H1 (cell line): ENCODE measurements around the gene NRM. TPM values are rescaled to one million over a fixed set of nuclear protein-coding genes. Genes with fewer than 3 reads are reported as not detected.

Experiments used
- CTCF ChIA-PET: fragments of 300-600 bp; sonication (Branson Sonifier 250); formaldehyde crosslinking; loops from one replicate; lab custom pipeline; 2021; ENCODE audit not compliant: partially characterized antibody; lab: Charles Lee
- POLR2A ChIA-PET: fragments of 300-600 bp; sonication (Branson Sonifier 250); formaldehyde crosslinking; loops from one replicate; lab custom pipeline; 2021; ENCODE audit warnings: inconsistent platforms; ENCODE audit not compliant: partially characterized antibody; lab: Charles Lee
- DNase-seq, 2 experiments: peaks; one replicate each; pipeline versions ENCODE4 v3.0.0 to v3.0.0-alpha.2; 2010 to 2022; ENCODE audit warnings: low spot score in 2 of 2, low read depth in 1 of 2, mixed read lengths in 1 of 2
- FAIRE-seq: peaks from 2 replicates; lab custom pipeline; 2011; peaks lifted over from hg19 to GRCh38; lab: Jason Lieb, UNC
- H2AFZ ChIP-seq: 2 replicates; pipeline ENCODE4 v1.8.1; 2012; ENCODE audit warnings: low read length, inconsistent platforms
- H2AK5ac ChIP-seq: 2 replicates; pipeline ENCODE4 v1.6.1; 2013; ENCODE audit warnings: low read depth, low read length
- H2BK120ac ChIP-seq: replicated peaks from 2 replicates; pipeline ENCODE3; 2013; ENCODE audit warnings: low read depth, low read length, inconsistent platforms
- H2BK12ac ChIP-seq: 2 replicates; pipeline ENCODE4 v1.6.1; 2013; ENCODE audit warnings: low read depth, low read length
- H2BK15ac ChIP-seq: 2 replicates; pipeline ENCODE4 v1.6.1; 2013; ENCODE audit warnings: low read length
- H2BK20ac ChIP-seq: 2 replicates; pipeline ENCODE4 v1.6.1; 2013; ENCODE audit warnings: low read length
- H2BK5ac ChIP-seq: 2 replicates; pipeline ENCODE4 v1.6.1; 2013; ENCODE audit warnings: low read depth, low read length
- H3K14ac ChIP-seq: 2 replicates; pipeline ENCODE4 v1.6.1; 2013; ENCODE audit warnings: inconsistent platforms; ENCODE audit not compliant: insufficient read length
- H3K18ac ChIP-seq: 2 replicates; pipeline ENCODE4 v1.6.1; 2013; ENCODE audit warnings: low read length; ENCODE audit errors: extremely low read depth
- H3K23ac ChIP-seq: 2 replicates; pipeline ENCODE4 v1.6.1; 2013; ENCODE audit warnings: inconsistent platforms; ENCODE audit not compliant: insufficient read length
- H3K23me2 ChIP-seq: 2 replicates; pipeline ENCODE4 v1.6.1; 2013; ENCODE audit warnings: low read depth, low read length
- H3K27ac ChIP-seq: 2 replicates; pipeline ENCODE4 v1.6.1; 2011; ENCODE audit warnings: low read depth, low read length, inconsistent platforms
- H3K27me3 ChIP-seq, 4 experiments: replicated peaks in 1 of 4; 1 replicate in 1 of 4; 2 replicates in 3 of 4; pipeline versions ENCODE4 v1.6.1 to v1.8.1; 2011 to 2013; ENCODE audit warnings: low read length in 3 of 4, mild to moderate bottlenecking in 3 of 4, inconsistent platforms in 2 of 4, mixed read lengths in 2 of 4, moderate library complexity in 1 of 4; ENCODE audit not compliant: control insufficient read depth in 3 of 4, insufficient read depth in 3 of 4; ENCODE audit errors: extremely low read depth in 1 of 4
- H3K36me3 ChIP-seq, 4 experiments: 2 replicates each; pipeline versions ENCODE4 v1.6.1 to v1.8.1; 2011 to 2013; ENCODE audit warnings: mild to moderate bottlenecking in 4 of 4, low read length in 3 of 4, moderate library complexity in 2 of 4, control low read depth in 1 of 4, inconsistent platforms in 1 of 4; ENCODE audit not compliant: insufficient read depth in 4 of 4, control insufficient read depth in 2 of 4
- H3K4ac ChIP-seq: replicated peaks from 2 replicates; pipeline ENCODE3; 2013; ENCODE audit warnings: low read length, low read depth, mixed read lengths, inconsistent platforms; ENCODE audit not compliant: insufficient read length
- H3K4me1 ChIP-seq, 4 experiments: replicated peaks in 1 of 4; 1 replicate in 1 of 4; 2 replicates in 3 of 4; pipeline versions ENCODE4 v1.6.1 to v1.8.1; 2011 to 2013; ENCODE audit warnings: low read length in 3 of 4, inconsistent platforms in 2 of 4, mixed read lengths in 1 of 4; ENCODE audit not compliant: insufficient read depth in 4 of 4, control insufficient read depth in 3 of 4
- H3K4me2 ChIP-seq, 2 experiments: 2 replicates each; pipeline versions ENCODE4 v1.6.1 to v1.8.1; 2011 to 2013; ENCODE audit warnings: low read depth in 2 of 2, low read length in 2 of 2, control low read depth in 1 of 2, inconsistent platforms in 1 of 2, mild to moderate bottlenecking in 1 of 2; ENCODE audit not compliant: insufficient read depth in 1 of 2
- H3K4me3 ChIP-seq, 4 experiments: fragments of 200-600, 300-600 bp in 1 of 4; sonication (generic), shearing (Covaris generic), sonication (Bioruptor Twin) in 1 of 4; 2 replicates each; pipeline versions ENCODE4 v1.5.1 to v1.8.1; 2011 to 2016; ENCODE audit warnings: low read length in 4 of 4, low read depth in 3 of 4, control low read depth in 2 of 4, inconsistent platforms in 2 of 4, mild to moderate bottlenecking in 2 of 4, mixed read lengths in 1 of 4, moderate library complexity in 1 of 4; ENCODE audit not compliant: insufficient read depth in 2 of 4; ENCODE audit errors: extremely low read depth in 1 of 4
- H3K56ac ChIP-seq: replicated peaks from 2 replicates; pipeline ENCODE3; 2013; ENCODE audit warnings: low read depth, mild to moderate bottlenecking, mixed read lengths, low read length, inconsistent platforms; ENCODE audit not compliant: insufficient read length
- H3K79me1 ChIP-seq: 2 replicates; pipeline ENCODE4 v1.6.1; 2013; ENCODE audit warnings: low read depth, low read length, control low read depth
- H3K79me2 ChIP-seq, 2 experiments: 2 replicates each; pipeline versions ENCODE4 v1.6.1 to v1.8.1; 2012 to 2013; ENCODE audit warnings: low read length in 2 of 2, mild to moderate bottlenecking in 2 of 2, inconsistent platforms in 1 of 2; ENCODE audit not compliant: insufficient read depth in 2 of 2, control insufficient read depth in 1 of 2
- H3K9ac ChIP-seq, 4 experiments: replicated peaks in 1 of 4; 1 replicate in 1 of 4; 2 replicates in 3 of 4; pipeline versions ENCODE4 v1.6.1 to v1.8.1; 2011 to 2013; ENCODE audit warnings: low read depth in 3 of 4, low read length in 3 of 4, control low read depth in 2 of 4, mild to moderate bottlenecking in 2 of 4, moderate library complexity in 2 of 4, inconsistent platforms in 1 of 4; ENCODE audit errors: extremely low read depth in 1 of 4
- H3K9me3 ChIP-seq, 2 experiments: 2 replicates each; pipeline versions ENCODE4 v1.6.1 to v1.8.1; 2012 to 2013; ENCODE audit warnings: mild to moderate bottlenecking in 2 of 2, moderate library complexity in 2 of 2, control low read depth in 1 of 2, inconsistent platforms in 1 of 2, low read depth in 1 of 2, low read length in 1 of 2, mixed read lengths in 1 of 2; ENCODE audit not compliant: insufficient read depth in 2 of 2
- H4K20me1 ChIP-seq, 2 experiments: replicated peaks in 1 of 2; 2 replicates each; pipeline versions ENCODE3 to v1.8.1; 2011 to 2013; ENCODE audit warnings: inconsistent platforms in 2 of 2, low read length in 2 of 2, mild to moderate bottlenecking in 1 of 2; ENCODE audit not compliant: insufficient read depth in 2 of 2, control insufficient read depth in 1 of 2
- H4K5ac ChIP-seq: 2 replicates; pipeline ENCODE4 v1.6.1; 2013; ENCODE audit warnings: low read length, low read depth, mixed read lengths, inconsistent platforms; ENCODE audit not compliant: insufficient read length
- H4K8ac ChIP-seq: 2 replicates; pipeline ENCODE4 v1.8.0; 2013; ENCODE audit warnings: mild to moderate bottlenecking, moderate library complexity, low read length, inconsistent platforms; ENCODE audit not compliant: insufficient read depth; ENCODE audit errors: extremely low read depth
- H4K91ac ChIP-seq: replicated peaks from 2 replicates; pipeline ENCODE3; 2013; ENCODE audit warnings: low read length, mixed read lengths, inconsistent platforms; ENCODE audit not compliant: insufficient read length
- E2F6 ChIP-seq: IDR thresholded peaks from 2 replicates; pipeline ENCODE4 v1.6.1; 2012; ENCODE audit warnings: inconsistent platforms
- EGR1 ChIP-seq: IDR thresholded peaks from 2 replicates; pipeline ENCODE4 v1.6.1; 2011; ENCODE audit warnings: low read depth, low read length, borderline replicate concordance
- PHF8 ChIP-seq: fragments of 200-600 bp; sonication (generic); conservative IDR thresholded peaks from 2 replicates; pipeline ENCODE4 v1.7.1; 2012; ENCODE audit warnings: low read depth, mild to moderate bottlenecking, inconsistent platforms, low read length, moderate library complexity
- SP1 ChIP-seq: IDR thresholded peaks from 2 replicates; pipeline ENCODE4 v1.6.1; 2011; ENCODE audit warnings: low read depth, low read length
- TBP ChIP-seq: IDR thresholded peaks from 2 replicates; pipeline ENCODE4 v1.6.1; 2011; ENCODE audit warnings: low read depth, low read length, improper control_type of control experiment
- WGBS, 2 experiments: shearing (Covaris generic) in 1 of 2; methylation state at CpG; one replicate each; pipeline versions ENCODE4 v1.1.6 to v1.1.7; 2013 to 2015; ENCODE audit warnings: low lambda C conversion rate in 2 of 2, mixed read lengths in 2 of 2, inconsistent platforms in 1 of 2, low coverage in 1 of 2, missing lambda C conversion rate in 1 of 2; ENCODE audit not compliant: insufficient replicate concordance in 2 of 2, insufficient coverage in 1 of 2, insufficient read length in 1 of 2; ENCODE audit errors: extremely low coverage in 1 of 2, missing lambda C conversion rate in 1 of 2; 5-methylcytosine and 5-hydroxymethylcytosine counted together
- long read RNA-seq, 2 experiments: library from RNA in 1 of 2; library from capped mRNA in 1 of 2; stranded (forward); transcript quantifications; one replicate each; pipeline ENCODE4 v2.0.0, GENCODE V29; 2021; ENCODE audit warnings: inconsistent platforms in 1 of 2
- polyA minus RNA-seq, 3 experiments: library from RNA; depleted of rRNA, polyadenylated mRNA; stranded (reverse); fragments of >200 nt; gene quantifications; 1 replicate in 2 of 3; 2 replicates in 1 of 3; pipeline ENCODE4 v1.2.3, GENCODE V29; 2011
- polyA plus RNA-seq, 7 experiments: library from polyadenylated mRNA; depleted of rRNA in 3 of 7; stranded (reverse) in 5 of 7; unstranded in 2 of 7; fragments of >200 nt in 5 of 7; fragments of 200-250 nt in 2 of 7; gene quantifications; 1 replicate in 5 of 7; 2 replicates in 1 of 7; 4 replicates in 1 of 7; pipeline versions ENCODE4 v1.2.1 to v1.2.3, GENCODE V29; 2011 to 2013; ENCODE audit warnings: missing spikeins in 2 of 7, mixed read lengths in 2 of 7
- total RNA-seq: library from RNA; stranded (reverse); fragmentation: NEBNext Ultra II Directional; extraction: Animal tissue kit (Norgen Biotek cat#: 25700); gene quantifications from 2 replicates; pipeline ENCODE4 v1.2.1, GENCODE V29; 2021

NRM gene
- total RNA-seq (27.3 and 28.0 TPM in 2 replicates), polyA plus RNA-seq (2011; rRNA removed) (50.4 and 55.4 TPM in 2 replicates), polyA minus RNA-seq (2011; rRNA and poly(A)+ RNA removed) (24.4 and 26.8 TPM in 2 replicates)
- 18.8 TPM for polyA plus RNA-seq (2011; cell fraction: cytosol; rRNA removed)
- 31.7 TPM for polyA plus RNA-seq (2011; cell fraction: nucleus; rRNA removed)
- 27.7 to 48.3 TPM (median 41.6 TPM) in 4 replicates for polyA plus RNA-seq (2012, experiment 1 of 2)
- 60.0 TPM for polyA plus RNA-seq (2012, experiment 2 of 2)
- 92.9 TPM for polyA plus RNA-seq (2013, experiment 1 of 2)
- 99.7 TPM for polyA plus RNA-seq (2013, experiment 2 of 2)
- polyA minus RNA-seq (2011; cell fraction: cytosol; rRNA and poly(A)+ RNA removed) = 21.6 TPM
- polyA minus RNA-seq (2011; cell fraction: nucleus; rRNA and poly(A)+ RNA removed) = 15.4 TPM
- long read RNA-seq, experiment 1, transcript NRM-203 (4 exons, 1,734 nt) = major isoform, 37 of 58 reads
- long read RNA-seq, experiment 1, transcript NRM-207 (2 exons, 1,029 nt) = minor isoform, 8 of 58 reads
- long read RNA-seq, experiment 1, partial matches to known transcripts = 8 of 58 reads
- long read RNA-seq, experiment 1, other reads (novel, unspliced or antisense) = 1 of 58 reads
- long read RNA-seq, experiment 2, transcript NRM-203 (4 exons, 1,734 nt) = major isoform, 27 of 41 reads
- long read RNA-seq, experiment 2, partial matches to known transcripts = 7 of 41 reads
- long read RNA-seq, experiment 2, other reads (novel, unspliced or antisense) = 0 of 41 reads

- Histone ChIP-seq H3K9ac (peak within 1 kb of the TSS in 3 of 4 experiments; percentile 46 to 87 (median 58); a peak in 6 of 7 replicates), H3K14ac (no peak within 1 kb of the TSS), H2BK20ac (0 out of 2 replicates have a peak within 1 kb of the TSS, but pooled peaks have one; percentile 15), H3K18ac (peak within 1 kb of the TSS; percentile 98), H3K27ac (no peak within 1 kb of the TSS; the same call in none of the 2 replicates), H2BK5ac (peak within 1 kb of the TSS; percentile 97), H3K4me1 (peaks cover 0 to 23% (median 17%) of the 10 kb centered on the region in 4 experiments; a peak in 6 of 7 replicates), H3K56ac (peak within 1 kb of the TSS; percentile 95), H3K9me3 (no peaks in the 10 kb centered on the region), H2AFZ (peak within 1 kb of the TSS; percentile 80), H3K23ac (no peak within 1 kb of the TSS), H2BK15ac (peak within 1 kb of the TSS; percentile 92; the same call in 1 of the 2 replicates), H4K8ac (peak within 1 kb of the TSS; percentile 62; the same call in 1 of the 2 replicates), H2AK5ac (peak within 1 kb of the TSS; percentile 69; the same call in 1 of the 2 replicates), H4K20me1 (no peaks in the 10 kb centered on the region), H3K4me3 (peak within 1 kb of the TSS; percentile 86 to 92 (median 88)), H3K36me3 (no peaks in the 10 kb centered on the region; a peak in 1 of 8 replicates), H3K79me1 (0 out of 2 replicates have a peak, but pooled peaks cover 4% of the 10 kb centered on the region), H3K27me3 (no peaks in the 10 kb centered on the region), H3K4me2 (peak within 1 kb of the TSS; percentile 82 to 94), H3K23me2 (peaks cover 13% of the 10 kb centered on the region), H2BK120ac (no peak within 1 kb of the TSS), H2BK12ac (peak within 1 kb of the TSS; percentile 89; the same call in 1 of the 2 replicates), H4K5ac (peak within 1 kb of the TSS; percentile 100), H4K91ac (peak within 1 kb of the TSS; percentile 99), H3K4ac (peak within 1 kb of the TSS; percentile 66), H3K79me2 (peaks cover 0 to 3% of the 10 kb centered on the region in 2 experiments; a peak in 1 of 4 replicates)
- ChIA-PET POLR2A (interaction anchor here (0.9 to 26.7 kb wide), 10 partner anchors 9 to 80 kb away, joined by 3 to 732 read pairs (median 6); partner anchors contain the start of genes DHX16, FLOT1, IER3 and MDC1), CTCF (interaction anchor here (0.6 to 3.7 kb wide), 10 partner anchors 9 to 393 kb away, joined by 3 to 28 read pairs (median 7); partner anchors contain the start of gene MDC1)
- peak in 1 of 2 experiments; percentile 89 for DNase-seq
- WGBS, 2 experiments = 4% methylated on average over 26 of the region's 40 CpGs; no CpG with 5 or more reads in 1 of the 2 experiments
- no peak for FAIRE-seq
- TF ChIP-seq PHF8 (0 out of 2 replicates have a peak, but pooled peaks have one; percentile 41), SP1 (peak; percentile 61; the same call in 1 of the 2 replicates), EGR1 (no peak), TBP (peak; percentile 50; the same call in 1 of the 2 replicates), E2F6 (peak; percentile 20; the same call in 1 of the 2 replicates)
These were observed at the start of gene NRM for GRCh38 chr6:30690403-30691207. NRM (minus strand) TSS chr6:30690984; CDS start chr6:30690974, 10 bp downstream.
